GM19395 (cell line): ENCODE results near the gene PCGF1.
A peak's percentile ranks its signal among the peaks of the same experiment; 100 is the strongest.

Experiments
- ATAC-seq: cut with Tn5 transposase; IDR thresholded peaks from one replicate; pipeline ENCODE4 v1.9.1; 2021; ENCODE audit warnings: mild to moderate bottlenecking, moderate library complexity; ENCODE audit not compliant: unreplicated experiment

PCGF1 gene

DNA sequence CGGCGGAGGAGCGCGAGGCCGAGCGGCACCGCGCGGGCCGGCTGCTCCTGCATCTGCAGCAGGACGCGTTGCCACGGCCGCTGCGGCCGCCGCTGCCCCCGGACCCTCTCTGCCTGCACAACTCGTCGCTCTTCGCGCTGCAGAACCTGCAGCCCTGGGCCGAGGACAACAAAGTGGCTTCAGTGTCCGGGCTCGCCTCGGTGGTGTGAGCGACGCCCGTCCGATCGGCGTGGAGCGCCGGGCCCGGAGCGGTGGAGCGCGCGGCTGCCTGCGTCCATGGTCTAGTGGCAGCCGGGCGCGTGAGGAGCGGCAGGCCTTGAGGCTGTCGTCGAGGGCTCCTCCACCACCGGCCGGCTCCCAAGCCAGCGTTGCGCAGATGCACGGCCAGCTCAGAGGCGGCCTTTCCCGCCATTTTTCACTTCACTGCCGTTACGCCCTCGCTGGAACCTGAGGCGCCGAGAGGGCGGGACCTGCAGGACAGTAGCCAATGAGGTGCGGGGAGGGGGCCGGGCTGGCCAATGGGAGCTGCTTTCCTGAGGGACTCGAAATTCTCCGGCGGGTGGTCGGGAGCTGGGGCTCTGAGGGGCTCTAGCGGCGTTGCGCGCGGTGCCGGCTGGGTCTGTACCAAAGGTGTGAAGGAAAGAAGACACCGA lies 8.6 kb upstream of the PCGF1 start:
- peak; percentile 72 for ATAC-seq

DNA sequence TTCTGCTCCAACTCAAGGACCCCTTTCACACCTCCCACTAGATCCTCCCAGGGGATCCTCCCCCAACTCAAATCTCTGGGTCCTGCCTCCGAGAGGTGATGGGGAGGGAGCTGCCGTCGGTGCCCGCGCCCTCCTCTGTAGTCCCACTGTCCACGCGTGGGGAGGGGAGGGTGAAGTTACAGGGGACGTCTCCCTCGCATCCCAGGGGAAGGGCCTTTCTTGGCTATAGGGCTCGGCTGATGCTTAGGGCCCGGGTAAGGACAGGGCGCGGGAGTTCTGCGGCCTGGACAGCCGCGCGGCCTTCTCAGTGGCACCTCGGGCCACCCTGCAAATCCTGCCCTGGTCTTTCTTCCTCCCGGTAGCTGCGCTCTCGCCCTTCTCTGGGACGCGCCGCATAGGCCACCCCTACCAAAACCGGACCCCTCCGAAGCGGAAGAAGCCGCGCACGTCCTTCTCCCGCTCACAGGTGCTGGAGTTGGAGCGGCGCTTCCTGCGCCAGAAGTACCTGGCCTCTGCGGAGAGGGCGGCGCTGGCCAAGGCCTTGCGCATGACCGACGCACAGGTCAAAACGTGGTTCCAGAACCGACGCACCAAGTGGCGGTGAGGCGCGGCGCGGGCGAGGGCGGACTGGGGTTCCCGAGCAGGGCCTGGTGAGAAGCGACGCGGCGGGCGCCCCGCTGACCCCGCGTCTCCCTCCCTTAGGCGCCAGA lies 7.9 kb upstream of the PCGF1 start:
- ATAC-seq = peak; percentile 7

DNA sequence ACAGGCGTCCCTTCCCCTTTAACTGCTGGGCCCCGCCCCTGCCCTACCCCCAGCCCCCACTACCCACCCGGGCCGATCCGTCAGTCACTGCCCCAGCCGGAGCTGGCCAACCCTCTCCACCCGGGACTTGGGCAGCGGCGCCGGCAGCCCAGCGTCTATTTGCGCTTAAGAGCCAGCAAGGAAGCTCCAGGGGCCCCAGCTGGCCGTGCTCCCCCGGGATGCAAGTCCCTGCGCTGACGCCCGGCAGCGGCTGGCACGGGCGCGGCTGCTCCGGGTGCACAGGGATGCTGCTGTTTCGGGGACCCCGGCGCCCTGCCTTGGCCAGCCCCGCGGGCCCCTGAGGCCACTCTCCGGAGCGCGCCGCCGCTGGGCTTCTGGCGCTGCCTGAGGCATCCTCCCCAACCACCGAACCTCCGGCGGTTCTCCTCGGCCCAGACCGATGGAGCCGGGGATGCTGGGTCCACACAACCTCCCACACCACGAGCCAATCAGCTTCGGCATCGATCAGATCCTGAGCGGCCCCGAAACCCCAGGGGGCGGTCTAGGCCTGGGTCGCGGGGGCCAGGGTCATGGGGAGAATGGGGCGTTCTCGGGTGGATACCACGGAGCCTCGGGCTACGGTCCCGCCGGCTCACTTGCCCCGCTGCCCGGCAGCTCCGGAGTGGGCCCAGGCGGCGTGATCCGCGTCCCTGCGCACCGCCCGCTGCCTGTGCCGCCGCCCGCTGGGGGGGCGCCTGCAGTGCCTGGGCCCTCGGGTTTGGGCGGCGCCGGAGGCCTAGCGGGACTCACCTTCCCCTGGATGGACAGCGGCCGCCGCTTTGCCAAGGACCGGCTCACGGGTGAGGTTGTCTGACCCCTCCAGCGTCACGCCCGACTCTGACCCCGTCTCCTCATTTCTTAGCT lies 7.1 kb upstream of the PCGF1 start, which contains the start of gene TLX2:
Gene TLX2, plus strand, starts transcription at position 83 of the 903 bp plus-strand sequence. Its CDS starts 357 bp downstream, at position 440.
- ATAC-seq = no peak

DNA sequence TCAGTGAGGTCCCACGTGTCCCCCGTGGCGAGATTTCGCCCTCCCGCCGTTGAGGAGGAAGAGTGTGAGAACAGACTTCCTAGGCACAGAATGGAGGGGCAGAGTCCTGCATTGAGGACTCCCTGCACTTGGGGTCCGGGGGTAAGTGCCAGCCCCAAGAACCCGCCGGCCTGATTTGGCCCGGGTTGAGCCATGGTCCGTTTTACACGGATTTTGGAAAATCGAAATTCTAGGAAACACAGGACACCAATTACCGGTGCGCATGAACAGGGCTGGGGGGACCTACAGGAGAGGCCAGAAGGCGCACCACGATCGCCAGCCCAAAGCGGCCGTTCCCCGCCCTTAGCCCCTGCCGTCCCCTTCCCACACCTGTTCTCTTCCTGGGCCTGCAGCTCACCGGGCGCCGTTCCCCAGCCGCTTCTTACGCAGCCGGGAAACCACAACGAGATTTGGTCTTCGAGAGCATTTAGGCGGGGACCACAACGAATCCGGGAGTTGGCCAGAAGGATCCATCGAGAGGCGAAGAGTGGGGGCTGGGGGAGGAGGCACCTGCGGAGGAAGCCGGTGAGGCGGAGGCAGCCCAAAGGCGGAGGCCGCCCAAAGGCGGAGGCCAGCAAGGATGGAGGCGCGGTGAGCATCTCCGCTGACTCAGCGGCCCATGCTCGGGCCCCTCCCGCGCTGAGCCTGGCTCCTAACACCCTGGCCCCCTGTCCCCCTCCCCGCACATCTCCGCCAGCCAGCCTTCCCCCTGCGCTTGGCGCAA lies 6.3 kb upstream of the PCGF1 start:
- no peak for ATAC-seq

DNA sequence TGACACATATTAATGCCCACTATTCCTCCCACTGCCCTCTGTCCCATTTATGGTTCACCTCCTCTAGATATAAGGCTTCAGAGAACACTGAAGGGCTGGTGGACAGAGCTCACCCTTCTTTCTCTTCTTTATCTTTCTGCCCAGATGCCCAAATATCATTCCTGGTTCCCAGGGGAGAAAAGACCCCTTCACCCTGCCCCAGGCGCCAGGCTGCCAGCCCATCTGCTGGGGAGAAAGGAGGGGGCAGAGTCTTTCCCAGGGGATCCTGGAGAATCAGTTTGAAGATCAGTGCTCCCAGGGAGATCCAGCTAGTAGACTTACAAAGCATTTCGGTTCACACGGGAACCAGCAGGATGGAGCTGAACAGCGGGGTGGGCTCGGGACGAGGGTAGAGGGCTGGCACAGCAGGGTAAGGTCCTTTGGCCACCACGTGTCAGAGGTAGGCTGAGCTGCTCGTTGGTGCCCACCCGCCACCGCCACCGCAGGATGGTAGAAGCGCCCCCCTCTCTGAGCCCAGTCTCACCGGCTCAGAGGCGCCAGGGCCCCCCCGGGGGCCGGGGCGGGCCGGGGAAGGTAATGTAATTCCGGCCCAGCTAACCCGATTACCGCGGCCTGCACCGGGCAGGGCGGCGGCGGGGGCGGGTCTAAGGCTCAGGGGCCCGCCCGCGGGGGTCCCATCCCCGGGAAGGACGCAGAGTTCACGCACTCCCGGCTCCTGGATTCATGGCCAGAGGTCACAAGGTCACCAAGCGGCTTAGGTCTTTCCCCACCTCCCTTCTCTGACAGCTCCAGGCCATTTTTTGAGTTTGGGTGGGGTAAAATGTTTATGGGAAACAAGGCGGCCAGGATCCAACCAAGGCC lies 5.5 kb upstream of the PCGF1 start:
- no peak for ATAC-seq

DNA sequence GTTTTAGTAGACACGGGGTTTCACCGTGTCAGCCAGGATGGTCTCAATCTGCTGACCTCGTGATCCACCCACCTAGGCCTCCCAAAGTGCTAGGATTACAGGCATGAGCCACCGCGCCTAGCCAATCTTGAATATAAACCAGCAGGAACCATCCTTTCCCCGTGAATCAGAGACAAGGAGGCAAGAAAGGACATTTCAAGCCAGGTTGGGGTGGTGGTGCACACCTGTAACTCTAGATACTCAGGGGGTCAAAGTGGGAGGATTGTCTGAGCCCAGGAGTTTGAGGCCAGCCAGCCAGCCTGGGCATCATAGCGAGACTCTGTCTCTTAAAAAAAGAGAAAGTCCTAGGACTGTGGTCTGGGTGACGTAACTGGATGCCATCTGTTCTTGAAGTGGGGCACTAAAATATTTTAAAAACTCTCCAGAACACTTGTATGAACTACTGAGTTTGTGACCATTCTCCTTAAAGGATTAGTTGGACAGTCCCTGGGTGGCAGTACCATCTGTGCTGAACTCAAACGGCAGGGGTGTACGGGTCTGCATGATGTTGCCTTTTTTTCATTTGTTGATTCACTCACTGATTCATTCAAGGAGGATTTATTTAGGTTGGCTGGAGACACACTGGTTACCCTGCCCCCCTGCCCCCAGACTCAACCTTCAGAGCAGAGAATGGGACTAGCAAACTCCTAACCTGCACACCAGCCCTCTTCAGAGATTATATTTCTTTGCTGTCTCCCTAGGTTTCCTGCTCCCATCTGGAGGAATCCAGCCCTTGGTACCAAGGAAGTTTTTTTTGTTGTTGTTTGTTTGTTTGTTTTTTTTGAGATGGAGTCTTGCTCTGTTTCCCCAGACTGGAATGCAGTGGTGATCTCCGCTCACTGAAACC lies 3.9 kb upstream of the PCGF1 start:
- no peak for ATAC-seq

DNA sequence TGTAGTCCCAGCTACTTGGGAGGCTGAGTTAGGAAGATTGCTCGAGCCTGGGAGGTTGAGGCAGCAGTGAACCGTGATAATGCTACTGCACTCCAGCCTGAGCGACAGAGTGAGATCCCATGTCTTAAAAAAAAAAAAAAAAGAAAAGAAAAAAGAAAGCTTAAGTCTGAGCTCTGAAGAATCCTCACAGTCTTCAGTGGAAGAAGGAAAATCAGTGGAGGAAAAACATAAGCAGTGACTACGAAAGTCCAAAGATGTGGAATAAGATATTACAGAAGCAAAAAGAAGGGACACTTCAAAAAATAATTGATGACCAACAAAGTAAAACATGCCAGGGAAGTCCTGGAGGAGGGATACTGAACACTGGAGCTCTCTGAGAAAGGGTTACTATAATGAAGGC lies 2.8 kb upstream of the PCGF1 start:
- no peak for ATAC-seq

DNA sequence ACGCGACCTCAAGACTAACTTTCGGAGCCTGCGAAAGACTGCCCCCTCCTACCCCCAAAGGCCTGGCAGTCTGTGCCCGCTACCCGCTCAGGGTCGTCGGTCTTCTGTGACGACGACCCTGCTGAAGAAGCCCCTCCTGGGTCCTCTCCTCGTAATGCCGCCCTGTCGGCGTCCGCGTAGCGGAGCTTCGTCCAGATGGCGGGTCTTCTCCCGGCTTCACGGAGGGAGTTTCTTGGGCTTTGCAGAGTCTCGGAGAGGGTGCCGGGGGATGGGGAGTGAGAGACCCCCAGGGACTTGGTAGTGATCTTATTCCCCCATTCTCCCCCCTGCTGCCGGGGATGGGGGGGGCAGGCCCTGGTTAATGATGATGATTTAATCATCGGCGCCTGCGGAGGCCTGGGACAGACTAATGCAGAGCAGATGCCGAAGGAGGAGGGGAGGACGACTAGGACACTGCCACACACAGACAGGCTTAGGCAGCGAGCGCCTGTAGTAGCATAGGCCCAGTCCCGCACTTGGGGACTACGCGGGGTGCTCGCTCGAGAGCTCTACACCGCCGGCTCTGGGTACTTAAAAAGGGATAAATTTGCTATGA lies 528 bp upstream of the PCGF1 start:
- peak; percentile 23 for ATAC-seq

DNA sequence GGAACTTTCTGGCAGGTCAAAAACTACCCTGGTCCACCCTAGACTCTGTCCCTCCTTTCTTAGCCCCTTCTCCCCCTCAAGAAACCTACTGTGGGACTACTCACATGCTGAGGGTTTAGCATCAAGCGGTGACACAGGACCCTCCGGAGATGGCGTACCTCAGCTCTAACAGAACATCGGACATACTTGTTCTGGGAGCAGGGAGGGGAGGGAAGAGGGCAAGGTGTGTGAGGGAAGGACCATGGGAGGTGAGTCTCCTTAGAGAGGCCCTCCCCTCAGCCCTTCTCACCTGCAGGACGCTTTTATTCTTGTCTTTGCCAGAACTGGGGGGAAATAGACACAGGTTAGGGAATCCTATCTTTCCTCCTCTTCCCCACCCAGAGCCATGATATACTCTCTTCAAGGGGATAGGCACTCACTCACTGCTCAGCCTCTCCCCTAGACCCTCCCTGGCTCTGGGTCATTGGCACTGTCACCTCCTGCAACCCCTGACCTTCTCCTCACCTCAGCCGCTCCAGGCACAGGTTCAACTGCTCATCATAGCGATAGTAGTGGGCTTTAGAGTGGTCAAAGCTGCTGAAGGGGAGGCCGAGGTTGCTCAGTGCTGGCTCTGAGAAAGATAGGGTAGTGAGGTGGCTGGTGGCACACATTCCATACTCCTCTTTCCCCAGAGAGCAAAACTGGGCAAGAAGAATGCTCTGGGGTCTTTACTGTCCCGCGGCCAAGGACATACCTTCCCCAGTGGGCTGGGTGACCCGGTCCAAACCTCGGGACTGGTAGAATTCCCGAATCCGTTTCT lies 1.8 kb downstream of the PCGF1 start:
- ATAC-seq = no peak

DNA sequence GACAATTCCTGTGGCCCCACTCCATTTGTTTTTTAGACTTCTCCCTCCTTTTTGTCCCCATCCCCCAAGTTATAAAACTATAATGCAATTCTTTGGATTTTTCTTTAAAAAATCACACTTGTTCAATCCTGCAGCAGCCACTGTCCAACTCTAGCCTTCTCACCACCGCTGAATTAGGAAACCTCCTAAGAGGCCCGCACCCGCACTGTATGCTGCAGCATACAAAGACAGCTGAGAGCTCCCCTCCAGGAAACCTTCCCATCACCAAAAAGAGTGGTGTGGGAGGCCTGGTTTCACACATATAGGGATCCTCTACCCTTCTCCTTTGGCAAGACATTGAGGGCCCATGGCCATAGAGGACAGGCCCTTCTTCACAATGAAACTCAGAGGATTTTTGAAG lies 2.9 kb downstream of the PCGF1 start:
- no peak for ATAC-seq

DNA sequence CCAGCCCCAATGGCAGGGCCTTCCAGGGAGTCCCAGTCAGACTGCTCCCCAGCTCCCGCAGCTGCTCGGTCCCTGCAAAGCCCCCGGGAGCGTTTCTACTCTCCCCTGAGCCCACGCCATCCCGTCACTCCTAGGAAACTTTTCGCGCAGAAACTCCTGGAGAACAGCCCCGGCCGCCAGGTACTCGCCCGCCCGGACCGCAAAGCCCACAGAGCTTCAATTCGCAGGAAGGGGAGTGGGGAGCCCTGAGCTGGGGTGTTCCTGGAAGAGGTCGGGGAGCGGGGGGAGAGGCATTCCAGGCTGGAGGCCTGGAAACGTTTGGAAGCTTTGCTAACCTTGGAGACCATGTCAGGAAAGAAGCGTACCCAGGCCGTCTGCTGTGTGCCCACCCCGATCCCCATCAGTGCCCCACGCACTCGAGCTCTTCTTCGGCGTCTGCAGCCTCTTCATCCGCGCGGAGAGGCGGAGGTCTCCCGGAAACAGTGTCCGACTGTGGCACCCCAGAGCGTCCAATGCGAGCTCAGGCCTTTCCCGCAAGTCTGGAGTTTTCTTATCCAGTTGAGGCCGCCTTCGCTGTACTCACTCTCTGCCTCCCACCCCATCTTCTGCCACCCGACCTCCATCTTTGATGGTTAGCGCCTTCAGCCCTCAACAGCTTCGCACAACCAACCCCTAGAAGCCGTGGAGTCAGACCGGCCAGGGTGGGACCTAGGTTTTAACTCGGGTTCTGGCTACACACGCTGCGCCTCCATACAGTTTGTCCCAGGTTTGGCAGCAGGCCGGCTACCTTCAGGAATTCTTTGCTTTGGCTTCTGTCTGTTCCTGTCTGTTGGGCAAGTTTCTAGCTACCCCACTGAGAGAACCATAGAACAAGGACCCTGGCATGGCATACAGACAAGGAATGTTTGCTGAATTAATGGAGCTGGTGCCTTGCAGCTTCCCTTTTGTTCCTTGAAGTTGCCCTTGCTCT lies 3.7 kb downstream of the PCGF1 start:
- ATAC-seq = no peak

DNA sequence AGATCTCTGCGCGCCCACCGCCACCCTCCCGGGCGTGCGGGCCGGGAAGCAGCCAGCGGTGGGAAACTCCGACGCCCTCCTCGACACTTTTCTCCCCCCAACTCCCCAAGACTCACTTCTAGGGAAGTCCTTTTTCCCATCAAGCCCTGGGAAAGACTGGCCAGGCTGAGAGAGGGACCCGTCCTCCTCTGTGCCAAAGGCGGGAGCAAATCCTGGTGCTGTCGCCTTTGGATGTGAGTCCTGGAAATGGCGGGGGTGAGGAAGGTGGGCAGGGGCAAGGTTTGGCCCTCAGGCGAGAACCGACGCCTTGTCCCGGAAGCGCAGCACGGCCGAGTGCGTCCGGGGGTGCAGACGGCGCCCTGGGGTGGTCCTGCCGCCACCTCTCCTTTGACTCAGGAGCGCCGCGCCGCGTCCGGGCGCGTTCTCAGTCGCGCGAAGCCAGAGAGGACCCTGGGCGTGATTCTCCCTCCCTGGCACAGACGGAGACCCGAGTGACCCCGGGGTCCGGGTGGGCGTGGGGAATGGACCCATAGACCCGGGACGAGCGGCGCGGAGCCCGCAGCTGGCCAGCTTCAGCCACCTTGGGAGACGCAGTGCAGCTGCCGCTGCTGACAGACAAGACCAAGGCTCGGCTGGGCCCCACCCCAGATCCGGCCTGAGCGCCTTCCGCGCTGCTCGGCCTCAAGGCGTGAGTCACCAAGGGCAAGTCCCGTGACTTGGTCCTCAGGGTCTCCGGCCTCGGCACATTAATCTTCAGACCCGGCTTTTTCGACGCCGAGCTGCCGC lies 4.6 kb downstream of the PCGF1 start:
- ATAC-seq = peak; percentile 40

DNA sequence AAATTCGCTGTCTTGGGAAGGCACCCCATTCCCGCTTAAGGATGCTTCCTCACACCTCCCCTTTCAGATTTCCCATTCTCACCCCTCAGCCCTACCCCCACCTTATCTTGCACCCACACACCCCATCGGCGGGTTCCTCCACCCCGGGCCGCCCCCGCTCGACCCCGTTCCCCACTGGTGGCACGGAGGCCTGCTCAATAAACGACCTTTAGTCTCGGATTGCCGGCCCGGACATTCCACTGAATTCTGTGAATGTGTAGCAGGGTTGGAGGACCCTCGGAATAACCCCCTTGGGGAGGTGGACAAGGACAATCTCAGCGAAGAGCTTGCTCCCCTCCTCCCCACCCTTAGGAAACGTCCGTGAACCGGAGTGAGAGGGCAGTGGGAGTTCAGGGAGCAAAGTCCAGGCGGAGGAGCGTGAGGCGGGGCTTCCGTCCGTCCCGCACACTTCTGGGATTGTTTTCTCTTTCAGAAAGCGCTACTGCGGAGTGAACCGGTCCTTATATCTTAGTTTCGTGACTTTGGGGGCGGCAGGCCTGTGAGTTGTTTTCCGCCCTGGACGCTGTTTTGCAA lies 5.3 kb downstream of the PCGF1 start:
- ATAC-seq = no peak

DNA sequence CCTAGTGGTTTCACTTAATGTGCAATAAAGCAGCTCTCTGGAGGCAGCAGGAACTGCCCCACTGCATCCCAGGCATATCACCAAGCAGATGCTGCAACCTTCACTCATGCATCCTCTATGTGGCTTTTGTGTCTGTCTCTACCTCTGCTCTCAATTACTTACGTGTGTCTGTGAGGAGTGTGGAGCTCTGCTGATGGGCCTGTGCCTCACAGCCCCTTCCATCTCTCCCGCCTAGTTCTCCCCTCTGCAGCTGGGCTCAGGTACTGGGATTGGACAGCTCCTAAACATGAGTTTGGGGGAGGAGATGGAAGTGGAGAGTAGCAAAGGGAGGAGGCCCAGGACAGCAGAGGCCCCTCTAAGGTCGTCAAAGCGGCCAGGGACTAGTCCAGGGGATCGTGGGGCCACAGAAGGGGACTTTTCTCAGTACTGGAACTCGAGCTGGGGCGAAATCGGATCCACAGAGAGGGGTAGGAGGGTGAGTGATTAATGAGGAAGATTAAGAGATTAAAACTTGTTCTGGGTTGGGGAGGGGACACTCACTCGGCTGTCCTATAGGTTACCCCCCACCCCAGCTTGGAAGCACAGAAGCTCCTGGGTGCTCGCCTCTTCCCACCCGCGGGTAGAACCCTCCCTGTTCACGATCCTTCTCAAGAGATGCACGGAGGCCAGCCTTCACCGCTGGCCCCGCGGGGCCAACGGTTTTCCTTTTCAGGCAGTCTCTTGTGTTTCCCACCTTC lies 6.0 kb downstream of the PCGF1 start:
- ATAC-seq = no peak

DNA sequence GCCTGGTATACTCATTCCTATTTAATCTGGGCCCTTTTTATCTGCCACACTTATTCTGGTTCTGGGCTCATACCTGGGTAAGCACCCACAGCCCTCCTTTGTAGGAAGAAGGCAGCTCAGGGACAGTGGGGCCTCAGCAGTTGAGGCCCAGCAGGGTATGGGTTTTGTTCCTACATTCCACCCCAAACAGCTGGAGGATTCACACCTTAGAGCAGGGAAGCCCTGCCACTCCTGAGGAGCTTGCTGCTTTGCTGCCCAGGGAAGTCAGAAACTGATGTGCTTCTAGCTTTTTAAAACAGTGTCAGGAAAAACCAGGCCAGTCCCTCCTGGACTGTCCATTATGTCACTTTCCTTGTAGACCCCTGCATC lies 6.9 kb downstream of the PCGF1 start:
- ATAC-seq = no peak
